ENCODE results near the gene WDR7. TPM values are rescaled to one million over a fixed set of nuclear protein-coding genes. Genes with fewer than 3 reads are reported as not detected.

The WDR7 gene
- total and polyA plus RNA-seq, 2 experiments from 2014 or later: 7.0 to 14.8 TPM

- no peaks in the 10 kb centered on the region for H3K9me2 ChIP-seq (ENCODE audit: insufficient read depth)
- Mint-ChIP-seq H3K36me3 (ENCODE audit: low read depth) (no peaks in the 10 kb centered on the region), H3K9me3 (no peaks in the 10 kb centered on the region), H3K4me3 (no peak overlapping the region), H3K27me3 (ENCODE audit: insufficient read depth, low read depth, poor library complexity) (no peaks in the 10 kb centered on the region), H3K4me1 (peaks cover 14% of the 10 kb centered on the region), H3K27ac (no peak overlapping the region)
- no peak overlapping the region for H3K4me2 ChIP-seq
- H3K27ac ChIP-seq (ENCODE audit: low read depth): no peak overlapping the region
- ATAC-seq: no peak
- H3K4me3 ChIP-seq: no peak overlapping the region
- H3K36me3 ChIP-seq (ENCODE audit: insufficient read depth): no peaks in the 10 kb centered on the region
- no peaks in the 10 kb centered on the region for H3F3A ChIP-seq (replicated peaks; ENCODE audit: low read depth)
- H3K27me3 ChIP-seq (ENCODE audit: insufficient read depth): no peaks in the 10 kb centered on the region
- no peak overlapping the region for H2AFZ ChIP-seq
- TF ChIP-seq ZNF331 (CRISPR knock-in tag; IDR thresholded peaks at IDR 0.05; ENCODE audit: low read depth) (no peak), CTCF (conservative IDR thresholded peaks at IDR 0.05; ENCODE audit: low read depth in 2 of 2) (no peak), EZH2phosphoT487 (IDR thresholded peaks at IDR 0.05; ENCODE audit: unreplicated experiment) (no peak), ETS1 (IDR thresholded peaks at IDR 0.05) (no peak), NANOG (IDR thresholded peaks at IDR 0.05; ENCODE audit: borderline replicate concordance) (no peak), ZNF114 (CRISPR knock-in tag; IDR thresholded peaks at IDR 0.05) (no peak), REST (IDR thresholded peaks at IDR 0.05; ENCODE audit: unreplicated experiment) (no peak), CREB1 (CRISPR knock-in tag; IDR thresholded peaks at IDR 0.05; ENCODE audit: low read depth) (no peak), JUNB (IDR thresholded peaks at IDR 0.05; ENCODE audit: unreplicated experiment) (no peak), STAT1 (IDR thresholded peaks at IDR 0.05; ENCODE audit: unreplicated experiment) (no peak), POLR2AphosphoS5 (IDR thresholded peaks at IDR 0.05; ENCODE audit: low read depth) (no peak), ZNF462 (CRISPR knock-in tag; IDR thresholded peaks at IDR 0.05) (no peak), EZH2 (IDR thresholded peaks at IDR 0.05; ENCODE audit: low read depth, unreplicated experiment) (no peak)
- no peaks in the 10 kb centered on the region for H3K79me2 ChIP-seq (replicated peaks; ENCODE audit: insufficient read depth)
- no peaks in the 10 kb centered on the region for H4K20me1 ChIP-seq (replicated peaks; ENCODE audit: insufficient read depth)
- no peak for DNase-seq (ENCODE audit: low spot score)
- H3K4me1 ChIP-seq (ENCODE audit: insufficient read depth): 0 out of 2 replicates have a peak, but pooled peaks cover 4% of the 10 kb centered on the region
Observed at GRCh38 chr18:56741685-56742084, 90.5 kb downstream of the WDR7 start.
